T-helper 2 cell treated with Interferon-gamma antibody and Interleukin-4, amounts not matched to agents 5 μg/mL and 100 μg/mL, for 36 hours (primary cell): ENCODE data around the gene URGCP.

ENCODE experiments used
- DNase-seq: peaks from one replicate; pipeline ENCODE4 v3.0.0; 2021; ENCODE audit warnings: low spot score
- H3K27ac Mint-ChIP-seq: one replicate; pipeline ENCODE4 v1.8.0; 2021; ENCODE audit warnings: mild to moderate bottlenecking, mixed read lengths
- H3K27me3 Mint-ChIP-seq: one replicate; pipeline ENCODE4 v1.8.0; 2021; ENCODE audit warnings: low read depth, mixed read lengths
- H3K36me3 Mint-ChIP-seq: one replicate; pipeline ENCODE4 v1.8.0; 2021; ENCODE audit warnings: low read depth, mixed read lengths
- H3K4me1 Mint-ChIP-seq: one replicate; pipeline ENCODE4 v1.8.0; 2021; ENCODE audit warnings: low read depth, mixed read lengths
- H3K4me3 Mint-ChIP-seq: one replicate; pipeline ENCODE4 v1.8.0; 2022; ENCODE audit warnings: mild to moderate bottlenecking, moderate library complexity, mixed read lengths
- H3K9me3 Mint-ChIP-seq: one replicate; pipeline ENCODE4 v1.8.0; 2021; ENCODE audit warnings: mixed read lengths

URGCP gene, protein sequence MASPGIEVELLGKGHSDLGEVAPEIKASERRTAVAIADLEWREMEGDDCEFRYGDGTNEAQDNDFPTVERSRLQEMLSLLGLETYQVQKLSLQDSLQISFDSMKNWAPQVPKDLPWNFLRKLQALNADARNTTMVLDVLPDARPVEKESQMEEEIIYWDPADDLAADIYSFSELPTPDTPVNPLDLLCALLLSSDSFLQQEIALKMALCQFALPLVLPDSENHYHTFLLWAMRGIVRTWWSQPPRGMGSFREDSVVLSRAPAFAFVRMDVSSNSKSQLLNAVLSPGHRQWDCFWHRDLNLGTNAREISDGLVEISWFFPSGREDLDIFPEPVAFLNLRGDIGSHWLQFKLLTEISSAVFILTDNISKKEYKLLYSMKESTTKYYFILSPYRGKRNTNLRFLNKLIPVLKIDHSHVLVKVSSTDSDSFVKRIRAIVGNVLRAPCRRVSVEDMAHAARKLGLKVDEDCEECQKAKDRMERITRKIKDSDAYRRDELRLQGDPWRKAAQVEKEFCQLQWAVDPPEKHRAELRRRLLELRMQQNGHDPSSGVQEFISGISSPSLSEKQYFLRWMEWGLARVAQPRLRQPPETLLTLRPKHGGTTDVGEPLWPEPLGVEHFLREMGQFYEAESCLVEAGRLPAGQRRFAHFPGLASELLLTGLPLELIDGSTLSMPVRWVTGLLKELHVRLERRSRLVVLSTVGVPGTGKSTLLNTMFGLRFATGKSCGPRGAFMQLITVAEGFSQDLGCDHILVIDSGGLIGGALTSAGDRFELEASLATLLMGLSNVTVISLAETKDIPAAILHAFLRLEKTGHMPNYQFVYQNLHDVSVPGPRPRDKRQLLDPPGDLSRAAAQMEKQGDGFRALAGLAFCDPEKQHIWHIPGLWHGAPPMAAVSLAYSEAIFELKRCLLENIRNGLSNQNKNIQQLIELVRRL

DNA sequence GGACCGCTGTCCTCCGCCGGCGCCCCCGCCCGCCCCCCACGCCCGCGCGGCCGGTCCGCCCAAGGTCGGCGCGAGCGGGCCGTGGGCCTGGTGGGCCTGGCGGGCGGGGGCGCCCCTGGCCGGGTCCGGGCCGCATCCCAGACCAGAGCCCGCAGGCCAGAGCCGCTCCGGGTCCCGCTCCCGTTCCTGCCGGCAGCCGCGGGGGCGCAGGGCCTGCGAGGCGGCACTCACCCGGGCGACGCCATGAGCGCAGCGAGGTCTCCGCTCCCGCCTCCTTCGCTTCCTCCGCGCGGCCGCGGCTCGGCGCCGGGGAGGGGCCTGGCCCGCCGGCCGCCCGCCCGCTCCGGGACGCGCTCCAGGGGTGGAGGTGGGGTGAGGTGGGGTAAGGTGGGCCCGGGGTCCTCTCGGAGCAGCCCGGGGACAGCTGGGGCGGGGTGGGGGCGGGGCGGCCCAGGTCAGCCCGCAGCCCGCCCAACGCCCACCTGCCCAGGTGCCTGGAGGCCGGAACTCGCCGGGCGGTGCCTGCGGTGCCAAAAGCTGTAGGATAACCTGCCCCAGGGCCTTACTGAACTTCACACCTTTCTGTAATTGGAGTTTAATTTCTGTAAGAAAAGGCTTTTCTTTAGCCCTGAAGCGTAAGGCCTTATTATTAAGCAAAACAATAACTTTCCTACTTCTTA, at the start of gene URGCP:
TSS of gene URGCP (minus strand) at position 266 of the 680 bp plus-strand sequence. CDS start at position 245, 21 bp downstream.
- DNase-seq = peak; percentile 45
- H3K9me3 Mint-ChIP-seq = no peaks in the 10 kb centered on the region
- peaks cover 7% of the 10 kb centered on the region for H3K36me3 Mint-ChIP-seq
- peaks cover 22% of the 10 kb centered on the region for H3K4me1 Mint-ChIP-seq
- no peaks in the 10 kb centered on the region for H3K27me3 Mint-ChIP-seq
- H3K4me3 Mint-ChIP-seq = peak within 1 kb of the TSS; percentile 95
- H3K27ac Mint-ChIP-seq = peak within 1 kb of the TSS; percentile 94

DNA sequence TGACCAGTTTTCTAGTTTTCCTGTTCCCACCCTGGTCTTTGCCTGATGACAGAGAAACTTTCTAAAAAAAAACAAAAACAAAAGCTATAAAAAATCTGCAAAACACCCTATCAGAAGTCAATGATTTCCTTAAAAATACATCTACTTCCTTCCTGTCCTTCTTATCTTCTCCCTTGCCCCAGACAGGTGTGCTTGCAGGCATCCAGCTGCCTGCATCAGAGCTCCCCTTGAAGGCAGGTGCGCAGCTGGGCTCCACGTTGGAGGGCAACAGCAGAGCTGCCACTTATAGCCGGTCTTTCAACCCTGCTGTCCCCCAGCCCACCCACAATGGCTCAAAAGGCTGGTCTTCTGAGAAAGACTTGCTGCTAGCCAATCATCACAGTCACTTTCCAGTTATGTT, 49.6 kb upstream of the URGCP start:
- peaks cover 6% of the 10 kb centered on the region for H3K36me3 Mint-ChIP-seq
- no peak overlapping the region for H3K27ac Mint-ChIP-seq
- DNase-seq = no peak
- H3K27me3 Mint-ChIP-seq = no peaks in the 10 kb centered on the region
- peaks cover 7% of the 10 kb centered on the region for H3K4me1 Mint-ChIP-seq
- H3K9me3 Mint-ChIP-seq = no peaks in the 10 kb centered on the region
- H3K4me3 Mint-ChIP-seq = no peak overlapping the region

DNA sequence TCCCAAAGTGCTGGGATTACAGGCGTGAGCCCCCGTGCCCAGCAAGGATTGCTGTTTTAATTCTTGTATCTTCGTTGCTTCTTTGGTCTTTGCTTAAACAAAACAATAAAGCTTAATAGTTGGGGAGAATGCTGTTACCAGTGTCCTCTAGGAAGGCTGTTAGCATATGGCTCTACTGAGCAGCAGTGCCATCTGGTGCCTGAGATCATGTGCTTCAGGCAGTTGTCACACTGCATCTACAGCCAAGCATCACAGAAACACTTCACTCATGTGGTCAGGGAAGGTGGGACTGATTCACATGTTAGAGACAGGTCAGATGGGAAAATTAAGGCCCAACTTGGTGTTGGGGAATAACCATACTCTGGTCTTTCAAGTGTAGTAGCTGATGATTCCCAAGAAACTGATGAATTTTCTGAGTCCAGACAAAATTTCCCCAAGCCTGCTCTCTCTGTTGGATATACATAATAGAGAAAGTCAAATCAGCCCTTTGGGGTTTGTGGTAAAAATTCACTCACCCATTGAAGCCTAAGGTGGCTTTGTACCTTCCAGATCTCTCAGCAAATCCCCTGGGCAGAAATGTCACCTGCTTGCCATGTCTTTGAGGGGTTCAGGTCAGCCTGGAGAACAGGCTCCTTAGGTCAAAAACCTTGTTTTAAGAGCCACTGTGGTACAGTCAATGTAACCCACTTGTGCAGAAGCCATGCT, 48.3 kb upstream of the URGCP start:
- no peak overlapping the region for H3K27ac Mint-ChIP-seq
- no peaks in the 10 kb centered on the region for H3K9me3 Mint-ChIP-seq
- DNase-seq = no peak
- H3K36me3 Mint-ChIP-seq = no peaks in the 10 kb centered on the region
- H3K4me3 Mint-ChIP-seq = no peak overlapping the region
- peaks cover 7% of the 10 kb centered on the region for H3K4me1 Mint-ChIP-seq
- no peaks in the 10 kb centered on the region for H3K27me3 Mint-ChIP-seq

DNA sequence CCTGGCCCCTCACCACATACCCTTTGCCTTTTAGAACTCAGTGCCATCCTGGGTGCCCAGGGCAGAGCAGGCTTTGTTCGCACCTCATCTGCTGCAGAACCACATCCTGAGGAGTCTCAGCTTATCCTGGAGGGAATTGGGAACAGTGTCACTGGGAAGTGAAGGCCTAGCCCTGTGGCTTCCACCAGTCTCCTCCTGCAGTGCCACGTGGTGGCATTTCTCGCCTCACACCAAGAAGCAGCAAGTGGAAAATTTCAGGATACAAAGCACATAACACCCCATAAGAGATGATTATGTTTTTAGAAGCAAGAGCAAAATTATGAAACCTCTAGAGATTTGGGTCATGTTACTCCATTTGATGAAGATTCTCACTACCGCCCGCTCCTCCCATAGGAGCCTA, 46.7 kb upstream of the URGCP start:
- Mint-ChIP-seq H3K27ac (no peak overlapping the region), H3K9me3 (no peaks in the 10 kb centered on the region), H3K4me3 (no peak overlapping the region), H3K36me3 (peaks cover 1% of the 10 kb centered on the region), H3K27me3 (no peaks in the 10 kb centered on the region), H3K4me1 (peaks cover 7% of the 10 kb centered on the region)
- no peak for DNase-seq

DNA sequence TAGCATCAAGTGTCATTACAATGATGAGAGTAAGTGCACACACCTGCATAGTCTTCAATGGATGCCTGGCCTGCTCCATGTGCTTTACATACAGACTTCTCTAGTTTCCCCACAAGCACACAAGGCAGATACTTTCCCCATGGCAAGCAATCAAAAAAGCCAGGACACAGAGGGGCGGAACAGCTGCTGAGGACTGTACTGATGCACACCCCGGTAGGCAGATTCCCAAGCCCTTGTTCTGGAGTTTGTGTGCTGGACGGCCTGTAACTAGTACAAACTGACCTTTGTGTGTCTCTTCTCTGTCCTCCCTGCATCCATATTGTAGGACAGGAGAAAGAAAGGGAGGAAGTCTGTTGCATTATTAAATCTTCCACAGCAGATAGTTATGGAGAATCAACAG, 45.6 kb upstream of the URGCP start:
- Mint-ChIP-seq H3K27me3 (no peaks in the 10 kb centered on the region), H3K36me3 (peaks cover 7% of the 10 kb centered on the region), H3K27ac (no peak overlapping the region), H3K4me3 (no peak overlapping the region), H3K4me1 (peaks cover 7% of the 10 kb centered on the region), H3K9me3 (no peaks in the 10 kb centered on the region)
- DNase-seq = no peak

DNA sequence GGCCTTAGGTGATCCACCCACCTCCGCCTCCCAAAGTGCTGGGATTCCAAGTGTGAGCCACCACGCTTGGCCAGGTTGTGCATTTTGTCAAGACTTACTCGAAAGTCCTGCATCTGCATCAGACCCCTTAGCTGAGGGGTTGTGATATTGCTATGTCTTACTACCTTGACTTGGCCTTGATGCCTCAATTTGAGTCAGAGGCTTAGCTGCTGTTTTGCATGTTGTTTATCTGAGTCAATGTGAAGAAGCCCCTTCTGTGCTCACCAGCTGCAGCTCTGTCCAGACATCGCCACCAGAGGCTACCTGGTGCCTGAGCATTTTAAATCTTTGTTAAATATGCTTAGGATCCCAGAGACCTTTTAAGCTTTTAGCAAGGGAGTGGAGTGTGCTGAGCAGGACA, 37.9 kb upstream of the URGCP start:
- DNase-seq = no peak
- Mint-ChIP-seq H3K4me1 (no peaks in the 10 kb centered on the region), H3K4me3 (no peak overlapping the region), H3K9me3 (no peaks in the 10 kb centered on the region), H3K27ac (no peak overlapping the region), H3K27me3 (no peaks in the 10 kb centered on the region), H3K36me3 (peaks cover 7% of the 10 kb centered on the region)

DNA sequence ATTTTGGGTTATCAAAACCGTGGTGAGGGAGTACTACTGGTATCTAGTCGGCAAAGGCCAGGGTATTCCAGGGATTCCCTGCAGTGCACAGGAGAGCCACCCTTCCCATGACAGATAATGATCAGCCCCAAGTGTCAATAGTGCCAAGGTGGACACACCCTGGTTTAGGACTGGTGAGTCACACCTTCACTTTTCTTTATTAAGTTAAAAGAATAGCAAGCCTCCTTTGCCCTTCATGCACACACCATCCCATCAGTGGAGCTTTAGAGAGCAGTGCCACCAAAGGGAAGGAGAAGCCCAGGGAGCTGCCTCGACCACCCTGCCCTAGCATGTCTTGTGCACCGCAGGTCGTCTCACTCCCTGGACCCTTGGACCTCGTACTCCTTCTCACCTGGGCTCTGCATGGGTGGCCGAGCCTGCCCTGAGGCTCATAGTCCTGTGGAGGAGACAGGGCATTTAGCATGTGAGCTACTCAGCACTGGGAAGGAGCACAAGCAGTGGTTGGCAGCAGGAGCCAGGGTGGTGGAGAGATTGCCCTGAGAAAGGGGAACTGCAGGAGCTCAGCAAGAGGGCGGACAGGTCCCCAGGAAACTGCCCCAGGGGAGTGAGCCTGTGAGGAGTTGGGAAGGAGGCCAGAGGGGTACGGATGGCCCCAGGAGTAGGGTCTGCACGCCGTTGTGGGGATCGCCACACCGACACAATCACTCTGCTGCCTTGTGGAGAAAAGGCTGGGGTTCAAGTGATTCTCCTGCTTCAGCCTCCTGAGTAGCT, 37.2 kb upstream of the URGCP start:
- peaks cover 7% of the 10 kb centered on the region for H3K36me3 Mint-ChIP-seq
- DNase-seq = no peak
- H3K4me1 Mint-ChIP-seq = no peaks in the 10 kb centered on the region
- H3K4me3 Mint-ChIP-seq = no peak overlapping the region
- no peak overlapping the region for H3K27ac Mint-ChIP-seq
- no peaks in the 10 kb centered on the region for H3K27me3 Mint-ChIP-seq
- H3K9me3 Mint-ChIP-seq = no peaks in the 10 kb centered on the region

DNA sequence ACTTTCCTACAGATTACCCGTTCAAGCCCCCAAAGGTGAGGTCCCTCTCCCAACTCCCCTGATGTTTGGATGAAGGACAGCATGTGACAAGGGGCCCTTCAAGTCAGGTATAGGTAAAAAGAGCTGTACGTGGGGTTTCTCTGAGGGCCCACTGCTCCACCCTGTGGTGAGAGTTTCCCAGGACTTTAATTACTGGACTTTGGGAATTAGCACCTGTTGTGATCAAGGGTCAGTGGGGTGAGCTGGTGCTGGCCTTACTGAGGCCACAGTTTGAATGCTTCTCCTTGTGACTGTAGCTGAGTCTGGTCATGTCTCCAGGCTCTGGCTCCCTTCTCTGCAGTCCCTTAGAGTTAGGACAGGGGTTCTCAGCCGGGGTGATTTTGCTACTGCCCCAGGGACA, 36.6 kb upstream of the URGCP start:
- no peak for DNase-seq
- H3K36me3 Mint-ChIP-seq = peaks cover 5% of the 10 kb centered on the region
- H3K27me3 Mint-ChIP-seq = no peaks in the 10 kb centered on the region
- H3K4me1 Mint-ChIP-seq = no peaks in the 10 kb centered on the region
- H3K27ac Mint-ChIP-seq = no peak overlapping the region
- H3K9me3 Mint-ChIP-seq = no peaks in the 10 kb centered on the region
- no peak overlapping the region for H3K4me3 Mint-ChIP-seq

DNA sequence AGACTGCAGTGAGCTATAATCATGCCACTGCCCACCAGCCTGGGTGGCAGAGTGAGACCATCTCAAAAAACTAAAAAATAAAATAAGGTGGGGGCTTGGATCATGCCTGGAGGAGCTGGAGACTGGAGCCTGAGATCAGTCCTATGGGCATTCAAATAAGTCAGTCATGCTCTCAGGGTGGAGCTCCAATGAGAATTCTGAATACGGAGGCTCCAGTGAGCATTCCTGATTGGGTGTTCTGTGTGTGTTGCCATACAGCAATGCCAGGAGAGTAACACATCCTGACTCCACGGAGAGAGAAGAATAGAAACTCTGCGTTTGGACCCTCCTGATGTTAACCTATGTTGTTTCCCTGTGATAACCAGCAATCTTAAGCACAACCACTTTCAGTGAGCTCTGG, 35.9 kb upstream of the URGCP start:
- H3K27me3 Mint-ChIP-seq = no peaks in the 10 kb centered on the region
- H3K9me3 Mint-ChIP-seq = no peaks in the 10 kb centered on the region
- no peak overlapping the region for H3K27ac Mint-ChIP-seq
- H3K4me3 Mint-ChIP-seq = no peak overlapping the region
- no peaks in the 10 kb centered on the region for H3K4me1 Mint-ChIP-seq
- DNase-seq = no peak
- peaks cover under 1% of the 10 kb centered on the region for H3K36me3 Mint-ChIP-seq

DNA sequence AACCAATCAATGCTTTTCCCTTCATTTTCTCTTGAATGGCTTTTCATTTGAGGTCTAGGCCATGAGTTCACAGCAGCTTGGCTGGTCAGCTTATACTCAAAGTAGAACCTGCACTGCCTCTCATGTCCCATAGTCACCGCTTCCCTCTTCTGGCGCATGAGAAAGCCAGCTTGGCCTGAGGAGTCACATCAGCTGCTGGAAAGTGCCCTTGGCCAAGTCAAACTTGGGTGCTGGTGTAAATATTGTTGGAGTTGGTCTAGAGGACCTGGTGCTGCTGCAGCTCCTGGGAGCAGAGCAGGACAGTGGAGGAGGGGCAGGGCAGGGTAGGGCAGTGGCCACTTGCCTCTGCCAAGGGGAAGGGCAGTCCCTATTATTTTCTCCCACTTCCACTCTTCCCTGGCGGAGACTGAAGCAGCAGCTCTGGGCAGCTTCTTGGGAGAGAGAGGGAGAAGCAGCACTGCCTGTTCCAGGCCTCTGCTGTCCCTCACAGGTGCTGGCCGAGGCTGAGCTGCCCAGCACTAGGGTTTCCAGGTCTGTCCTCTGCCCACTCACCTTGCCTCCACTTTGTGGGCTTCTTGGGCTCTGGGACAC, 32.6 kb upstream of the URGCP start:
- no peaks in the 10 kb centered on the region for H3K36me3 Mint-ChIP-seq

DNA sequence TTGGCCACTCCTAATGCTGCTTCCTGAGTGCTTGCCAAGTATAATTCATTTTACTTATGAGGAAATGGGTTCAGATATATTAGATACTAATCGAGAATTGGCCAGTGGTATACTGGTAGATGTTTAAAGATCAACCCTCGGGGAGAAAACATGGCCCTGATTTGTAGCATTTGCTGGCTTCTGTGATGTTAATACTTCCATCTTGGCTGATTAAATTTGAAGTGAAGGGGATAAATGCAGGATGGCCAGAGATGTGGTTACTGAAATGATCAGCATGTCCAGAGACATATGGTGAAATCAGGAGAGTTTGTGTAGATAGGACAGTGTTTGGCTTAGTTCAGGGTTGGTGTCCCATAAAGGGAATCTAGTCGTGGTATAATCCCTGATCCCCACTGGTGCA, 31.0 kb upstream of the URGCP start:
- no peaks in the 10 kb centered on the region for H3K27me3 Mint-ChIP-seq
- no peaks in the 10 kb centered on the region for H3K4me1 Mint-ChIP-seq
- H3K4me3 Mint-ChIP-seq = no peak overlapping the region
- DNase-seq = no peak
- no peak overlapping the region for H3K27ac Mint-ChIP-seq
- H3K36me3 Mint-ChIP-seq = no peaks in the 10 kb centered on the region
- no peaks in the 10 kb centered on the region for H3K9me3 Mint-ChIP-seq

More for the DNA sequence above, 32.6 kb upstream of the URGCP start:
- no peaks in the 10 kb centered on the region for H3K27me3 Mint-ChIP-seq
- no peak overlapping the region for H3K27ac Mint-ChIP-seq
- H3K9me3 Mint-ChIP-seq = no peaks in the 10 kb centered on the region
- H3K4me1 Mint-ChIP-seq = no peaks in the 10 kb centered on the region
- no peak for DNase-seq
- H3K4me3 Mint-ChIP-seq = no peak overlapping the region

DNA sequence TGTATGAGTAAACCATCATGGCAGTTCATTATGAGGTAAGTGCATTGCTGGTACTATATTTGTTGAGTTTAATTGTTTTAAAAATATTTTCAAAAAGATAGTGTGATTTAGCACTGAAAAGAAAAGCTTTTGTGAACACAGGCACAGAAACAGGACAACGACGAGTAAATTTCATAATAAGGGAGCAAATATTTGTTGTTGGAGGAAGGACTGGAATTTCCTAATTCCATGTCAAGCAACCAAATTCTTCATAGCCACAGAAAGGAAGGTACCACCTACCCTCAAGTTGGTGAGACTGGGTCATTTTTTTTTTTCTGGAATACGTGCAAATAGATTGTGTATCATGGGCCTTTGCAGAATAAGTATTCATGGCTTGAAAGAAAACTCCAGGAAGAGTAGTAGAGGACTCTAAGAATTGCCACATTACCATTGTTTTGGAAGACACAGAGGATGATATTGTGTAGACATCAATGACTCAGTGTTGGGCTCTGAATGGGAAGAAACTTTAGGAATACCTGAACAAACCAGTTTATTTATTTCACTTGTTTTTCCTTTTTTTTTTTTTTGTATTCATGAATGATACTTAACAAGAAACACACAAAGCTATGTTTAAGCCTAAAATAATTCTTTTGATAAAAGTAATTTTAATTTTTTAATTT, 27.6 kb upstream of the URGCP start:
- Mint-ChIP-seq H3K4me1 (peaks cover 1% of the 10 kb centered on the region), H3K9me3 (no peaks in the 10 kb centered on the region), H3K27ac (no peak overlapping the region), H3K36me3 (no peaks in the 10 kb centered on the region), H3K4me3 (no peak overlapping the region), H3K27me3 (no peaks in the 10 kb centered on the region)
- DNase-seq = no peak
